Psoas muscle (tissue), 8 donors: ENCODE measurements around the gene GRK6. TPM values are rescaled to one million over a fixed set of nuclear protein-coding genes. Genes with fewer than 3 reads are reported as not detected.

Source experiments
- ATAC-seq, 4 donors: fragments of 200-7000 bp; cut with Tn5 transposase; one replicate each; pipeline ENCODE4 v1.9.1; 2020; ENCODE audit warnings: moderate library complexity in 3 of 4, mild to moderate bottlenecking in 2 of 4
- DNase-seq, 2 donors: peaks; one replicate each; pipeline ENCODE4 v3.0.0-alpha.2; 2020
- H3K27ac ChIP-seq: fragments of 200-600 bp; one replicate; pipeline ENCODE4 v1.8.0; 2022
- H3K27me3 ChIP-seq, 3 donors: fragments of 200-600 bp in 1 of 3; one replicate each; pipeline versions ENCODE4 v1.6.1 to v1.8.0; 2013 to 2022; ENCODE audit warnings: low read length in 2 of 3, mild to moderate bottlenecking in 2 of 3, moderate library complexity in 1 of 3; ENCODE audit not compliant: insufficient read depth in 3 of 3
- H3K36me3 ChIP-seq, 2 donors: fragments of 200-600 bp in 1 of 2; one replicate each; pipeline versions ENCODE4 v1.6.1 to v1.8.0; 2013 to 2022; ENCODE audit warnings: low read depth in 1 of 2, mild to moderate bottlenecking in 1 of 2, moderate library complexity in 1 of 2; ENCODE audit not compliant: insufficient read depth in 1 of 2
- H3K4me1 ChIP-seq: fragments of 200-600 bp; one replicate; pipeline ENCODE4 v1.8.0; 2022
- H3K4me3 ChIP-seq: fragments of 200-600 bp; one replicate; pipeline ENCODE4 v1.8.0; 2022; ENCODE audit warnings: mild to moderate bottlenecking
- H3K9me3 ChIP-seq: fragments of 200-600 bp; one replicate; pipeline ENCODE4 v1.8.0; 2022
- CTCF ChIP-seq: fragments of 200-600 bp; IDR thresholded peaks from one replicate; pipeline ENCODE4 v1.8.0; 2022; ENCODE audit warnings: antibody characterized with exemption
- WGBS, 3 donors: extraction: QIAGEN DNeasy Blood & Tissue Kit; methylation state at CpG; one replicate each; pipeline versions ENCODE4 v1.1.6 to v1.1.7; 2013; 5-methylcytosine and 5-hydroxymethylcytosine counted together
- intact Hi-C, 2 donors: fragments of 100-400 bp; cut with DNase I; formaldehyde crosslinking; loops; one replicate each; pipeline versions ENCODE4 v1.11.0 to v1.14.2; 2022
- polyA plus RNA-seq, 3 donors: library from polyadenylated mRNA; stranded (reverse); fragments of 200-250 nt; gene quantifications; one replicate each; pipeline ENCODE4 v1.2.3, GENCODE V29; 2013
- total RNA-seq, 4 donors: library from RNA; stranded (reverse); fragmentation: NEBNext Ultra II Directional in 2 of 4; extraction: Animal tissue kit (Norgen Biotek cat#: 25700) in 2 of 4; gene quantifications; one replicate each; pipeline versions ENCODE4 v1.2.1 to v1.2.4, GENCODE V29; 2021 to 2023
- donor health status: healthy with polysubstance abuse.
- donor health status: DM: no; HTN: no; CAD: no; lungs with moderate emphysema.
- donor health status: Bipolar disorder and iron deficiency.
- donor health status: healthy.
- donor health status: DM: yes; HTN: yes; CAD: no.
- donor health status: DM: no; HTN: no; CAD: no.
- donor health status: DM: no; HTN: no; CAD: no.
- donor health status: DM: yes; HTN: yes; CAD: no.

Gene GRK6
- total and polyA plus RNA-seq, 7 donors, result 12.3 to 22.6 (median 15.8) TPM

DNA sequence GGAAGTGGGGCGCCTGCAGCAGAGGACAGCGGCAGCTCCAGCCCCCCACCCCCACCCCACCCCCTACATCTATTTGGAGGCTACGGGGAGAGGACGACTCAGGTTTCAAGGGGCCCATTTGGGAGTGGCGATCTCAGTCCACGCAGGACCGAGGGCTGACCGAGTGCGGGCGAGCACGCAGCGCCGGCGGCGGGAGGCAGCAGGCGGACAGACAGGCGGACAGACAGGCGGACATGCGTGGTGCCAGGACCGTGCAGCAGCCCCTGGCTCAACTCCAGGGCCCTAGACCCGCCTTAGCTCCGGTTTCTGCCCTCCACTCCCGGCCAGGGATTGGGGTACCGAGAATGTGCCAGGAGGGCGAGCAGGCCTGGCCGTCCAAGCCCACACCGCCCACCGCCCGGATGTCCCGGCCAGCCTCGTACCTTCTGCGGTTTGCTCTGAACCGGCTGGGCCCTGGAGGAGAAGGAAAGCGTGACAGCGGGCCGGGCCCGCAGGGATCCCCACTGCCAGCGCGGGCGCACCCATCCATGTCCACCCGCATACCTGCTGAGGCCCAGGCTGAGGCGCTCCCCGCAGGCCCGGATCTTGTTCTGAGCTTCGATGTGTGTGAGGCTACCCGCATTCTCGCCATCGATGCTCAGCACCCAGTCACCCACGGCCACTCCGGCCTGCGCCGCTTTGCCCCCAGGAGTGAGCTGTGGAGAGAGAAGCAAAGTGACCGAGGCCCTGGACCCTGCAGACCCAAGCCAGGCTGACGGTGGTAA lies 65.7 kb downstream of the GRK6 start:
- 78 to 89% (median 78%) methylated on average over 51 to 54 of the region's 54 CpGs for WGBS, 3 donors
- H3K36me3 ChIP-seq, result peaks cover 0 to 75% of the 10 kb centered on the region in 2 donors
- peak overlapping the region; percentile 94 for H3K27ac ChIP-seq
- H3K4me1 ChIP-seq, result peaks cover 39% of the 10 kb centered on the region
- no peaks in the 10 kb centered on the region for H3K27me3 ChIP-seq
- DNase-seq (no peak), ATAC-seq (no peak)
- no peak for TF ChIP-seq CTCF
- H3K9me3 ChIP-seq, result no peaks in the 10 kb centered on the region
- no peak overlapping the region for H3K4me3 ChIP-seq
- intact Hi-C loops, result no loop called here

Other genes with a start within 250 kb of the GRK6 start
- gene RAB24, start 123.0 kb upstream of the GRK6 start, total RNA-seq, result 10 to 100 TPM; 14.9 to 21.1 (median 20.1) TPM
- 10 to 100 TPM; 29.4 to 38.2 (median 37.4) TPM for gene RAB24, start 123.0 kb upstream of the GRK6 start, polyA plus RNA-seq
- gene PRELID1, start 122.9 kb upstream of the GRK6 start, total RNA-seq, result 10 to 100 TPM; 19.9 to 66.8 (median 44.3) TPM
- 100 to 1,000 TPM in 1 of 3 donors, 10 to 100 TPM in 2; 44.3 to 201 (median 56.8) TPM for gene PRELID1, start 122.9 kb upstream of the GRK6 start, polyA plus RNA-seq
- gene MXD3, start 114.8 kb upstream of the GRK6 start, total RNA-seq, result 1 to 10 TPM; 2.3 to 4.2 (median 2.8) TPM
- gene MXD3, start 114.8 kb upstream of the GRK6 start, polyA plus RNA-seq, result 1 to 10 TPM in 2 of 3 donors, under 1 TPM in 1; 0.80 to 2.1 (median 1.3) TPM
- 10 to 100 TPM; 28.7 to 55.8 (median 43.1) TPM for gene LMAN2, start 75.0 kb upstream of the GRK6 start, total RNA-seq
- gene LMAN2, start 75.0 kb upstream of the GRK6 start, polyA plus RNA-seq, result 100 to 1,000 TPM; 103 to 193 (median 162) TPM
- 10 to 100 TPM in 3 of 4 donors, 1 to 10 TPM in 1; 5.5 to 23.2 (median 10.5) TPM for gene RGS14, start 68.8 kb upstream of the GRK6 start, total RNA-seq
- gene RGS14, start 68.8 kb upstream of the GRK6 start, polyA plus RNA-seq, result 10 to 100 TPM in 1 of 3 donors, 1 to 10 TPM in 2; 3.6 to 10.0 (median 6.7) TPM
- not detected for gene SLC34A1, start 42.2 kb upstream of the GRK6 start, total RNA-seq
- not detected for gene SLC34A1, start 42.2 kb upstream of the GRK6 start, polyA plus RNA-seq
- not detected for gene PFN3, start 26.0 kb upstream of the GRK6 start, total RNA-seq
- not detected for gene PFN3, start 26.0 kb upstream of the GRK6 start, polyA plus RNA-seq
- gene F12, start 17.1 kb upstream of the GRK6 start, total RNA-seq, result under 1 TPM in 1 of 4 donors, not detected in 3; 0.40 TPM
- under 1 TPM; 0.06 to 0.81 (median 0.09) TPM for gene F12, start 17.1 kb upstream of the GRK6 start, polyA plus RNA-seq
- 1 to 10 TPM in 3 of 4 donors, under 1 TPM in 1; 0.88 to 2.6 (median 1.8) TPM for gene PRR7, start 20.1 kb downstream of the GRK6 start, total RNA-seq
- gene PRR7, start 20.1 kb downstream of the GRK6 start, polyA plus RNA-seq, result 1 to 10 TPM in 1 of 3 donors, under 1 TPM in 2; 0.39 to 3.8 (median 0.48) TPM
- gene DBN1, start 47.0 kb downstream of the GRK6 start, total RNA-seq, result 10 to 100 TPM; 17.7 to 28.4 (median 24.3) TPM
- gene DBN1, start 47.0 kb downstream of the GRK6 start, polyA plus RNA-seq, result 10 to 100 TPM in 2 of 3 donors, 1 to 10 TPM in 1; 8.1 to 20.8 (median 20.1) TPM
- 100 to 1,000 TPM; 134 to 221 (median 161) TPM for gene PDLIM7, start 70.9 kb downstream of the GRK6 start, total RNA-seq
- gene PDLIM7, start 70.9 kb downstream of the GRK6 start, polyA plus RNA-seq, result 100 to 1,000 TPM; 174 to 254 (median 221) TPM
- gene DOK3, start 83.2 kb downstream of the GRK6 start, total RNA-seq, result 1 to 10 TPM; 2.4 to 5.4 (median 3.1) TPM
- 1 to 10 TPM in 2 of 3 donors, under 1 TPM in 1; 0.44 to 5.0 (median 3.8) TPM for gene DOK3, start 83.2 kb downstream of the GRK6 start, polyA plus RNA-seq
- 10 to 100 TPM; 37.2 to 41.0 (median 40.2) TPM for gene DDX41, start 90.3 kb downstream of the GRK6 start, total RNA-seq
- gene DDX41, start 90.3 kb downstream of the GRK6 start, polyA plus RNA-seq, result 10 to 100 TPM; 45.6 to 71.6 (median 57.3) TPM
- 10 to 100 TPM; 27.2 to 36.7 (median 30.3) TPM for gene FAM193B, start 127.9 kb downstream of the GRK6 start, total RNA-seq
- 10 to 100 TPM; 26.9 to 31.2 (median 27.0) TPM for gene FAM193B, start 127.9 kb downstream of the GRK6 start, polyA plus RNA-seq
- 10 to 100 TPM; 47.5 to 71.9 (median 56.7) TPM for gene TMED9, start 165.5 kb downstream of the GRK6 start, total RNA-seq
- 100 to 1,000 TPM in 2 of 3 donors, 10 to 100 TPM in 1; 78.3 to 185 (median 115) TPM for gene TMED9, start 165.5 kb downstream of the GRK6 start, polyA plus RNA-seq
- 10 to 100 TPM; 12.7 to 18.5 (median 14.1) TPM for gene B4GALT7, start 173.5 kb downstream of the GRK6 start, total RNA-seq
- gene B4GALT7, start 173.5 kb downstream of the GRK6 start, polyA plus RNA-seq, result 10 to 100 TPM; 13.0 to 23.1 (median 15.1) TPM